NCI-H526 (cell line): ENCODE data around the gene ELK3.

Experiments used
- DNase-seq, 2 experiments: peaks; one replicate each; lab custom pipeline; 2025; lab: John Stamatoyannopoulos, UW

The ELK3 gene

DNA sequence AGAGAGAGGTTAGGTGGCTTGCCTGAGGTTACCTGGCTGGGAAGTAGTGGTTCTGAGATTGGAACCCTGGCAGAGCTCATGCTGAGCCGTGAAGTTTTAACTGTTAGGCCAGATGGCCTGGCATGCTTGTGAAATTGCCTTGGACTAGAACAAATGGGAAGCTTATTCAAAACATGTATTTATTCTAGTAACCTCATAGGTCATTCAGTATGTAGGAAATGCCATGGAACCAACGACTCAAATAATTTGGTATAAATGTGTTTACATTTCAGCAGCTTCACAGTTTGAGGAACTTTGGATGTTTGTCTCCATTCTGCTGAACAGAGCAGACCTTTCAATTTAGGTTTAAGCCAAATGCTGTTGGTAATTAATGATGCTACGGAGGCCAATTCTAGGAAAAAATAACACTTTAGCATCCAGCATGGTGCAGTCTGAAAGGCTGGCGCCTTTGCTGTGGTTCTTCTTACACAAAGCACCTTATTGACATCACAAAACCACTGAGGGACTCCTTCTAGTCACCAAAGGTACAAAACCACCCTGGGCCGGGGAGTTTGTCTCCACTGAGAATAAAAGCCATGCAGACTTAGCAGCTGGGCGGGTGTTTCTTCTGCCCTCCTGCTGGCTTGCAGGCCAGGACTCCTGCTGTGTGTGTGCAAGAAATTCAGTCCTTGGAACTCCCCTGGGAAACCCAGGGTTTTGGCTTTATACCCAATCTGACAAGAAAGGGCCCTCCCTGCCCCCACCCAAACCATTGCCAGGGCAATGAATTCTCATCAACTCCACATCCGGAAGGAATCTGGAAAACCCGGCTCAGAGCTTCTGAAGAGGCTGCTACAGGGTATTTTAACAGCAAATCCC is 64.2 kb downstream of the ELK3 start:
- peak; percentile 14 to 62 for DNase-seq

DNA sequence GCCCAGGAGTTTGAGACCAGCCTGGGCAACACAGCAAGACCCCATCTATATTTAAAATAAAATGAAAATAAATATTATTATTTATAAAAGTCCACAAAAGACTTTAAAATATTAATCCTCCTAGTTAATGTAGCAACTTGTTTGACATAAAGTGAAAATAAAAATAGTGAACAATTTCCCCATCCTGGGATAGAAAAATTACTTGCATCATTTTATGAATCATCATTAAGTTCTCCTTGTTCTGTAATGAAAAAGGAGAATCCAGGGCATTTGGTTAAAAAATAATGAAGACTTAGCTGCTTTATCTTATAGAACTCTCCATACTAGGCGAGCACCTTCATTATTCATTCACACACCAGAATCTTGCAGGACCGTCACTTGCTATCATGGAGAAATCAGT is 66.1 kb downstream of the ELK3 start:
- no peak for DNase-seq

DNA sequence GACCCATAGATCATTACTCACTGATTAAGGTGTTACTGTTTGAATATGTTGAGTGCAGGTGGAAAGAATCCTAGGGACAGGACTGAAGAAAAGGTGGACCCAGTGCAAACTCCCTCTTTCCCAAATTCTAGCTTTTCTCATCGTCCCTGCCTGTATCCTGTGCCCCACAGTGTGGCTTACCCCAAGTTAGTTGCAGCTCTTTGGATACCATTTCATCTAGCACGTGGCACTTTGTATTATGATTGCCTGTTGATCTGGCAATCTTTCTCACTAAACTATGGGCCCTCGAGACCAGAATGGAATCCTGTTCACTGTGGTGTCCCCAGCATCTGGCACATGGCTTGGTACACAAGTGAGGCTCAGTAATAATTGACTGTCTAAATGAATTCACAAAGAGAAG is 66.5 kb downstream of the ELK3 start:
- DNase-seq = no peak

DNA sequence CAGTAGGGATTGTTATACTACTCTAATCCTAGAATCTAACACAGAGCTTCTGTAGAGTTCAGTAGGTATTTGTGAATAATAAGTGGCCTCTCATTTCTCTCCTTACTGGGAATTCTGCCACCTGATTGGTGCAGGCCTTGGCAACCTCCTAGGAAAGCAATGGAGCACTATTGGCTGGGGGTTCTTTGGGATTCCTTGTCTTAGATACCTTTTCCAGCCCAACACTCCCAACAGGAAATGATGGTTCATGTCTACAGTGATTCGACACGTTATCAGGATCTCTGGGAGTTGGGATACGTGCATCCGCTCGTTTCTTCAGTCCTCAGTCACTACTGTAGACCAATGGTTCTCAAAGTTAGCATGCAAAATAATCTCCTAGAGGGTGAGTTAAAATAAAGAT is 67.4 kb downstream of the ELK3 start:
- DNase-seq = no peak

DNA sequence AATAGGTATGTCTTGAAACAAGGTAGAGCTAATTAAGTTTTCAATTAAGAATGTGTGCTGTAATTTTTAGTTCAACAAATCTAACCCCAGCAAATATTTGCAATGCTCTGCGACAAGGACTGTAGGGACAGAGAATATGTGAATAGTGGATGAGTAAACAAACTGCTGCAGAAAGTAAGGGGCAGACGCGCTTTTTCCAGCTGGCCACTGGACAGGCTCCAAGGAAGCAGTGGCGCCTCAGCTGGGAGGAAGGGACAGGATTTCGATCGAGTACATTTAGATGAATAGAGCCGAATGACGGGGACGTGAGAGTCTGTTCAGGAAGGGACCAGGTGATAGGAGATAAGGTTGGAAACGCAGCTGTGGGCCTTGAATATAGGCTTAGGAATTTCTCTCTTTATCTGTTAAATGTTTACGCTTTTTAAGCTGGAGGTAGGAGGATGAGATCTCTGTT is 69.3 kb downstream of the ELK3 start:
- DNase-seq = no peak

DNA sequence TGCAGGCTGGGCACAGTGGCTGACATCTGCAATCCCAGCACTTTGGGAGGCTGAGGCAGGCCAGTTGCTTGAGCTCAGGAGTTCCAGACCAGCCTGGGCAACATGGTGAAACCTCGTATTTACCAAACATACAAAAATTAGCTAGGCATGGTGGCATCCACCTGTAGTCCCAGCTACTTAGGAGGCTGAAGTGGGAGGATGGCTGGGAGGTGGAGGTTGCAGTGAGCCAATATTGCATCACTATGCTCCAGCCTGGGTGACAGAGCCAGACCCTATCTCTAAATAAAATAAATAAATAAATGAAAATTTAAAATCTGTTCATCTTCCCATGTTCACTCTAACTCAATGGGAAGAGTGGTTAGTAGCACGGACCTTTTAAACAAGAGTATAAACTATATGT is 71.2 kb downstream of the ELK3 start:
- no peak for DNase-seq

DNA sequence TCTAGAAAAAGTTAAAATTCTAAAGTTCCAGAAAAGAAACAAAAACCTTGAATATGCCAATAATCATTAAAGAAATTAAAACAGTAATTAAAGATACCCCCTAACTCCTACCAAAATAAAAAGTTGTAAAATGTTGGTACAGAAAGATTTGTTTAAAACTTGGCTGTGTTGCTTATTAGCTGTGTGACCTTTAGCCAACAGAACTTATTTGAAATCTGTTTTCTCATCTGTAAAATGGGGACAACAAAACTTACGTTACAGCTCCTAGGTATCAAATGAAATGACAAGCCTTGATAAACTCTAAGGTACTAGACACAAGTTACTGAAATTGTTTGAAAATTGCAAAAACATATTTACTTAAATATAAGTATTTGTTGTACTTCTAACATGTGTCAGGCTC is 71.7 kb downstream of the ELK3 start:
- no peak for DNase-seq

DNA sequence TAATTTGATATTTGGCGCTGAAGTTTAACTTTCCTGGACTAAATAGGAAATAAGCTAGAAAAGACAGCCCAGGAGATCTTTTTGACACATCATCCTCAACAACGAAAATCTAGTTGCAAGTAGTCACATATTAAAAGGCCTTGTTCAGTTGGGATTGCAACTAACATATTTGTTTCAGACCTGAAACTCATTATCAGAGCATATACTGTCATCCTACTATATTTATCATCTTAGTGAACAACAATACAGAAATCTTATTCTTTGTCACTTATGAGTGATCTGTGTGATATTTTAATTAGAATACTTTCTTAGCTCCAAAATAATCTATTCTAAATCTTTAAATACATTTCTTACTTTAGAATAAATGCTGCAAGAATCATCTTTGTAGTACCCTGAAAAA is 72.1 kb downstream of the ELK3 start:
- no peak for DNase-seq

DNA sequence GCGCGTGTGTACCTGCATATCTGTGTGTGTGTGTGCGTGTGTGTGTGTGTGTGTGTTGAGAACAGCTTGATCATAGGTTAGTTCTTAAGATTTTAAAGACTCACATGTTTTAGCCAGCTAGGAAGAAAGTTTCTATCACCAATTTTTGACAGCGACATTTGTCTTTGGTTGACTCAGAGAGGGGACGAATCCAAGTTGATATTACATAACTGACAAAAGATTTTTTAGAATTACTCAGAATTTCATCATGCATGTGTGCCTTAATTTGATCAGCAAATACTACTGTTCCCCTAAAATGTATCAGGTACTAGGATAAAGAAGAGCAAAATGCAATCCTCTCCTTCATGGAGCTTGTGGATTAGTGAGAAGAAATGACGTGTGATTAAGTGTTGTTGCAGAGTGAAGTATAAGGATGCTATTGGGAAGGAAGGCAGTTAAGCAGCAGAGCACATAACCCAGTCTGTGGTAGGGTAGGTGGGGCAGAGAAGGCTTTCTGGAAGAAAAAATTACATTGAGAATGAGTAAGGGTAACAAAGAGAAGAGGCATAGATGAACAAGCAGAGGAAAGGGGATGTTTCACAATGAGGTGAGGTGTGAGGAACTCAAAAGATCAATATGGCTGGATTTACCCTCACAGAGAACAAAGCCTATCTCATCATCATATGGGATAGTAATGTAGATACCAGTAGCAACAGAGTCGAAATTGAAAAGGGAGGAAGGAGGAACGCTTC is 77.5 kb downstream of the ELK3 start:
- DNase-seq = no peak

DNA sequence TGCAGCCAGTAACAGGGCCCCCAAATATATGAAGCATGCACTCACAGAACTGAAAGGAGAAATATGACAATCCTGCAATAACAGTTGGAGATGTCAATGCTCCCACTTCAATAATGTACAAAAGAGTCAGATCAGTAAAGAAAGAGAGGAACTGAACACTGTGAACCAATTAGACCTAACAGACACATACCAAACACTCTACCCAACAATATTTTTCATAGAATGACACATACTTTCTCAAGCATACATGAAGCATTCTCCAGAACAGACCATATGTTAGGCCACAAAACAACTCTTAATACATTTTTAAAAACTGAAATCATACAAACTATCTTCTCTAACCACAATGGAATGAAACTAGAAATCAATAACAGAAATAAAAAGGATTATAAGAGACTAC is 80.2 kb downstream of the ELK3 start:
- no peak for DNase-seq

DNA sequence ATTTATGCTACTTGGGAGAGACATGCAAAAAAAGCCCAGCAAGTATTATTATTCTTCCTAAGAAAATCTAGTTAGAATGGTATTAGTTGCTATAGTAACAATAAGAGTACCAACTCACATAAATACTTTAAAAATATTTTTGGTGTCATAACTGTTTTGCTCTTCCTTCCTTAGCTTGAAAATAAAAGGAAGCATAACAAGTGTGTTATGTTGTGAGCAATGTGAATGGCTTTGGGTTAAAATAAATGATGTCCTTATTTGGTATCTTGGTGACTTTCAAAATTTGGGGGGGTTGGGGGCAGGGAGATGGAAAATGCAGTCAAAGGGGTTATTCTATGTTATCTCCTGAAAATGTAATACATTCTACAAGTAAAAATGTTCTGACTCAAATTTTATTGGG is 91.0 kb downstream of the ELK3 start:
- DNase-seq = no peak

DNA sequence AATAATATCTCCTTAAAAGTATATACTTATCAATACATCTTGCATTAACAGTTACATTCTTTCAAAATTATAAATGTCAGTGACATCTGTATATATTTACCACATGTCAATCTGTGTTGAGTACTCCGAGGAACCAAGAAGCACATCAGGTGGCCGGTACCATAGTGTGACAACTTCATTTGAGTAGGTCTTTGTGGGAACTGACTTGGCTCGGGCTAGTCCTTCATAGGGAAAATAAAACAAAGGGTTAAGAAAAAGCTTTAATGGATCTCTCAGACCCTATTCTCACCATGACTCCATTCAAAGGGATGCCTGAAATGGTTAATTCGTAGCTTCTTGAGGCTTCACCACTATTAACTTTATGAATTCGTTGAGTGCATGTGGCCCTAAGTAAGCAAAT is 94.9 kb downstream of the ELK3 start:
- DNase-seq = no peak

DNA sequence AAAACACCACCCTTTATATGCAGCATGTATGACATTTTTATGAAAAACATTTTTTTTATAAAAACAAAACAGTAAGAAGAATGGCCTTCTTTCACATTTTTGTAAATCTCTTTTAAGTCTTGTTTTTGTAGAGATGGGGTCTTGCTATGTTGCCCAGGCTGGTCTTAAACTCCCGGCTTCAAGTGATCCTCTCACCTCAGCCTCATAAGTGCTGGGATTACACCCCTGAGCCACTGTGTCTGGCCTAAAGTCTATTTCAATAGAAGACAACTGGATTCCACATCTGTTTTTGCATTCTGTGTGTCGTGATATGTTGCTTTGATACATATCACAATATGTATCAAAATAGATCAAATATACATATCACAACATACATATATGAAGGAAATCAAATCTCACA is 98.9 kb downstream of the ELK3 start:
- DNase-seq = no peak

DNA sequence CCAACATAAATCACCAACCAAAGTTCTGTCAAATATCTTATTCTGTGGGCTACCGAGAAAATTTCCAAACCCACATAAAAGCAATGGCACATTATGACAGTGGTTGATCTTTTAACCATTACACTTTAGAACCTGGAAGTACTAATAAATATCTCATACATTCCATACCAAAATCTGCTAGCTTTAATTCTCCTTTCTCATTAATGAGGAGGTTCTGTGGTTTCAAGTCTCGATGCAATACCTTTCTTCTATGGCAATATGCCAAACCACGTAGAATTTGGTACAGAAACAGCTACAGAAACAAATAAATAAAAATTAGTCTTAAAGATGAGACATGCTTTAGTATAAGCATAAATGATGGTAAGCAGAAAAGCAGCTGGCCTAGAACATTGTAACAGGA is 100.7 kb downstream of the ELK3 start:
- DNase-seq = no peak

DNA sequence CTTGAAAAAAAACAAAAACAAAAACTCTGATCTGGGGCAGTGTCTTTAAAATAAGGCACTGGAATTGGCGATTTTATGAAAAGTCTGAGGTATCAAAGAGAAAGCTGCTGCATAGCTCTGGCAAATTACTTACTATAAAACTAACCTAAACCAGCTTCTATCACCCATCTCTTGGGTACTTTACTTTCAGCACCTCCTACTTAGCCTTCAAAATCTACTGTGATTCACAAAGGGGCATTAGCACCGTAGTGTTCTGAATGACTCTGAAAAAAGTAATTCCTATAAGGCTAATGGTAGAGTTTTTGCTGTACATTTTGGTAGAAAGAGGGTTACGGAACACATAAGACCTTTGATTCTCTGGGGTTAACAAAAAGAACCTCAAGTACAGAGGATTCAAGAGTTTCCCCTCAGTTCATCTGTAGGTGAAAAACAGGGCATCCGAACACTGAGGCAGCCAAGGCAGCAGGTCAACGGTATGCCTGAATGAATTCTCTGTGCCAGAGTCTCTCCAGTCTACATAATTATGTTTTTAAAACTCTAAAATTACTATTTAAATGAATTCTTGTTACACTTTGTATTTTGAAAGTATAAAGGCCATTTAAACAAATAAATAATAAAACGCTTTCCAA is 101.5 kb downstream of the ELK3 start:
- DNase-seq = no peak

DNA sequence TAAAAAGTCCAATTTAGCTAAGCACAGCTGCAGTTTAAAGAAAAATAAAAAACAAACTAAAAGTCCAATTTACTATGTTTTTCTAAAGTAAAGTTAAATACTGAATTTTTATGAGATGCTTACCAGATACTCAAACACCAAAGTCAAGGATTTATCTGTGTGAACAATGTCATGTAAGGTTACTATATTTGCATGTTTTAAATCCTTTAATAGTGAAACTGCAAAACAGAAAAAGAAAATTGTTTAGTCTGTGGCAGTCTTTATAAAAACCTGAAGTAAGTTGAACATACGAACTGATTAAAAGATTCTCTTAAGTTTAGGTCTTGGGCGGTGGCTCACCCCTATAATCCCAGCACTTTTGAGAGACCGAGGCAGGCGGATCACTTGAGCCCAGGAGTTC is 103.3 kb downstream of the ELK3 start:
- no peak for DNase-seq

DNA sequence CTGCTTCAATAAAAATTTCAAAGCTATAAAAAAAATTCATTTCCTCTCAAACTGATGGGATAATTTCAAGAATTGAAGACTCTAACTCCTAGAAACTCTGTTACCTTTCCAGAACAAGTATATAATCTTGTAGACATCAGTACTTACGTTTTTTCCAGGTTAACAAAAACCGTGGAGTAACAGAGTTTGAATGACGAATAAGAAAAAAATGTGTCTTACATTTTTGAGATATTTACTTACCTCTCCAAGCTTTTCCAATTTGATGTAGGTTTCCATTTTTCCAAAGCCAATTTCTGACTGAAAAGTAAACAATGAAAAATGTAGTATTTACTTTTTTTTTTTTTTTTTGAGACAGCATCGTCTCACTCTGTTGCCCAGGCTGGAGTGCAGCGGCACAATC is 105.9 kb downstream of the ELK3 start:
- no peak for DNase-seq

DNA sequence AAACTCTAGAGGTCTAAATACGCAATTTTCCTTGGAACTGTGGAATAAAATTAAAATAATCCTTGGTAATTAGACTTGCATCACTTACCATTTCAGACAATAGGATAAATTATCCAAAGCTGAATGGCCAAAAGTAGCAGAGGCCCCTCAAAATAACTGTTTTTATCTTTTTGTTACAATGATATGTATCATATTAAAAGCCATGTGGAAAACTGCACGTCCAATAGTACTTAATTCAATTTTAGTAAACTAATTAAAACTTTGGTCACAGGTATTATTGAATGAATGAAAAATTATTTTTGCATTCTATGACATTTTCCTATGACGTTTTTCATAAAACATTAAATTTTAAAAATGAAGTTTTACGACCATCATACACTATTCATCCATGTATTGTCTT is 107.6 kb downstream of the ELK3 start:
- no peak for DNase-seq

DNA sequence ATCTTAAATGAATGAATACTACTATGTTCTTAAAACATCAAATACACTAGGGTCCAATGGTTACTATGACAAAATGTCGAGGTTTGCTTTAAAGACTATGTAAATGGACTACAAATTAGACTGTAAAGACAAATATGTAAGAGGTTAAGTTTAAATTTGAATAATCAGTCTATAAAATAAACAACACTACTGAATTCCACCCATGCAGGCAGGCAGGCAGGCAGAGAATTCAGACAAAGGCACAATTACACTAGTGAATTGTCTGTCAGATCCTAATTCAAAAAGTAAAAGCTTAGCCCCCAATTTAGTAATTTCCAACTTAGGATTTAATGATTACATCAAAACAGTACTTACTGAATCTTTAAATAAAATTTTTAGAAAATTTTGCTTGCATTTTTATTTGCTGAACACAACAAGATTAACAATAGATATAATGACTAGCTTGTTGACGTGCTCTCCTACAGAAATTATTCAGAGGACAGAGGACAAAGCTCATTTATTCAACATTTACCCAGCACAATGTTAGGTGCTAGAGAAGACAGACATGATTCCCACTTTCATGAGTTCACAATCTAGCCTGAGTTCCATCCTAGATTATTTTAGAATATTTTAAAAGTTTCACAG is 108.6 kb downstream of the ELK3 start:
- peak; percentile 42 to 64 for DNase-seq

DNA sequence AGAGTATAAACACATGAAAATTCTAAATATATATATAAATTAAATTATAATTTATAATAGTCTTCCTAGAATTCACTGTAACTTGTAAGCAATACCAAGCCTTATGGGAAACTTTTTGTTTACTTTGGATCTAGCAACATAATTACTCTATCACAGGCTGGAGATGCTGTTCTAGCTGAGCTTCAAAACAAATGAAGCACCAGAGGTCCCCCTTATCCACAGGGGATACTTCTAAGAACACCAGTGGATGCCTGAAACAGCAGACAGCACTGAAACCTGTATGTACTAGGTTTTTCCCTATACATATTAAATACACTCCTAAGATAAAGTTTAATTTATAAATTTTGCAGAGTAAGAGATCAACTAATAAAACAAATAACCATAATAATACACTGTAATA is 109.5 kb downstream of the ELK3 start:
- peak in 1 of 2 experiments; percentile 4 for DNase-seq

DNA sequence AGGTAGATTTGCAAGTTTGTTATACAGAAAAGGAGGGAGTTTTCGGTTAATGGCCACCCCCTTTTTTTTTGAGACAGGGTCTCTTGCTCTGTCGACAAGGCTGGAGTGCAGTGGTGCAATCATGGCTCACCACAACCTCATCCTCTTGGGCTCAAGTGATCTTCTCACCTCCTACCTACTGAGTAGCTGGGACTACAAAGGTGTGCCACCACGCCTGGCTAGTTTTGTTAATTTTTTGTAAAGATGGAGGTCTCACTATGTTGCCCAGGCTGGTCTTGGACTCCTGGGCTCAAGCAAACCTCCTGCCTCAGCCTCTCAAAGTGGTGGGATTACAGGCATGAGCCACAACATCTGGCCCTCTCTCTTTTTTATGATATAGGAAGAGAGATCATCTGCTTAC is 111.5 kb downstream of the ELK3 start:
- DNase-seq = no peak

DNA sequence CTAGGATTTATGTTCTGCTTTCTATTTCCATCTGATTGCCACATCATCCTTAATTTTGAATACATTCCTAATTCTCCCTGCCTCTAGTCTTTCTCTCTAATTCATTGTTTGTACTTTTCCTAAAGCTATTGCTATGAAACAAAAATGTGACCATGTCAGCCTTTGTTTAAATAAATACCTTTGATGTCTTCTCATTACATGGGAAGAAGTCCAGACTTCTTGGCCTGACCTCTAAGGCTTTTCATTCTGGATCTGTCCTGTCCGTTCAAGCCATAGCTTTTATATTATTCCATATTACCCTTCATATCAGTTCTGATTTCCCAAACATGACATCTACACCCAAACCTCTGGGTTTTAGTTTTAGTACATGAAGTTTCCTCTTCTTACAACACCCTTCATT is 114.7 kb downstream of the ELK3 start:
- no peak for DNase-seq

DNA sequence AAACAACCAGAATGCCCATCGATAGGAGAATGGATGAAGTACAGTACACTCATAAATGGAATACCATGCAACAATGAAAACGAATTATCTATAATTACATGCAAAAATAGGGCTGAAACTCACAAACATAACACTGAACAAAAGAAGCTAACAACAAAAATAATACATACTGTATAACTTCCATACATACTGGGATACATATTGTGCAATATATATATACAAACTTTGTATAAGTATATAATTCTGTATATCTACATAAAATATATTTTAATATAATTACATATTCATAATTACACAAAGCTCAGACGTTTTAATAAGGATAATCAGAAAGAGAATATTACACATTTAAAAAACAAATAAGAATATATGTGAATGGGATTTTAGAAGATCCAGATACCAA is 115.9 kb downstream of the ELK3 start:
- DNase-seq = no peak
